Liver (tissue), 3 donors: ENCODE results near the gene NAIF1.

Experiments used
- ATF3 ChIP-seq: IDR thresholded peaks from 2 replicates; pipeline ENCODE4 v1.6.1; 2016; ENCODE audit warnings: antibody characterized with exemption
- GABPA ChIP-seq, 2 donors: IDR thresholded peaks in 1 of 2; conservative IDR thresholded peaks in 1 of 2; 2 replicates each; pipeline ENCODE4 v1.6.1; 2016; ENCODE audit warnings: antibody characterized with exemption in 2 of 2, mild to moderate bottlenecking in 1 of 2, moderate library complexity in 1 of 2
- HNF4A ChIP-seq, 2 donors: conservative IDR thresholded peaks; 2 replicates each; pipeline ENCODE4 v1.6.1; 2016; ENCODE audit warnings: antibody characterized with exemption in 2 of 2, mild to moderate bottlenecking in 2 of 2
- HNF4G ChIP-seq: IDR thresholded peaks from 2 replicates; pipeline ENCODE4 v1.6.1; 2016; ENCODE audit warnings: antibody characterized with exemption
- REST ChIP-seq: IDR thresholded peaks from 2 replicates; pipeline ENCODE4 v1.6.1; 2016; ENCODE audit warnings: antibody characterized with exemption, mild to moderate bottlenecking
- RXRA ChIP-seq, 2 donors: IDR thresholded peaks; 2 replicates each; pipeline ENCODE4 v1.6.1; 2017 to 2018; ENCODE audit warnings: antibody characterized with exemption in 2 of 2, mild to moderate bottlenecking in 1 of 2
- SP1 ChIP-seq: IDR thresholded peaks from 2 replicates; pipeline ENCODE4 v1.6.1; 2018; ENCODE audit warnings: antibody characterized with exemption, mild to moderate bottlenecking
- TAF1 ChIP-seq: conservative IDR thresholded peaks from 2 replicates; pipeline ENCODE4 v1.6.1; 2016; ENCODE audit warnings: antibody characterized with exemption, mild to moderate bottlenecking
- YY1 ChIP-seq: IDR thresholded peaks from 2 replicates; pipeline ENCODE4 v1.6.1; 2016; ENCODE audit warnings: antibody characterized with exemption, mild to moderate bottlenecking
- TF ChIP-seq, protein P1 (sequence below): fragments of 150-350 bp; IDR thresholded peaks from 2 replicates; pipeline ENCODE4 v1.5.1; 2017; ENCODE audit warnings: improper control_type of control experiment, low read depth, low read length; ENCODE audit not compliant: missing input control
- TF ChIP-seq, protein P2 (sequence below): IDR thresholded peaks from 2 replicates; pipeline ENCODE4 v1.6.1; 2016; ENCODE audit warnings: antibody characterized with exemption
- donor health status: healthy.
- donor health status: healthy.

DNA sequence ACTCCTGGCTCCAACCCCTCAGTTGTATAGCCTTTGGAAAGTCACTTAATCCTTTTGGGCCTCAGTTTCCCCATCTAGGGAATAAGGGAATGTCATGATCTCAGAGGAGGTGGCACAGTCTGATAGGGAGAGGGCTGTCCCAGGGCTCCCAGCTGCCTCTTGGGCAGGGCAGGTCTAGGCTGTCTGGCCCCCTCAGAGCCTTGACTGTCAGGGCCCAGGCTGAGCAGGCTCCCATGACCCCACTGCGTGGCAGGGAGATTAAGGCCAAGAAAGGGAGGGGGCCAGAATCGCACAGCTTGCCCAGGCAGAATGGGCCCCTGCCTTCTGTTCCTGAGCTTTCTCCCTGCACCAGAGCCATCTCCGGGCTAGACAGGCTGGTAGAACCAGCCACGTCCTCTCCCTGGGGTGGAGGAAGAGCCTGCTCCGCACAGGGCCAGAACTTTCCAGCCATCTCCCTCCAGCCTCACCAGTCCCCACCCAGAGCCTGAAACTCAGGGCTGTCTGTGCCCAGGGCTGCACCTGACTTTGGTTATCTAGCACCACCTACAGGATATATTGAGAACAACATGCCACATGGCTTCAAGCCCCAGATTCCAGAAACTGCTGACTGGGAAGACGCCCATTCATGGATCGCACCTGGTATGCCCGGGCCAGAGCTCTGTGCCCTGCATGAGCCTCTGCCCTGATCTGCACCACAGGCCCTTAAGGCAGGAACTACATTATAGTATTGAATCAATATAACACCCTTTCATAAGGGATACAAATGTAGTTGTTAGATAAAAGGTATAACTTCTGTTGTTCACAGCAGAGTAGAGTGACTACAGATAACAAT is 32.1 kb downstream of the NAIF1 start:
- TF ChIP-seq, protein P1, sequence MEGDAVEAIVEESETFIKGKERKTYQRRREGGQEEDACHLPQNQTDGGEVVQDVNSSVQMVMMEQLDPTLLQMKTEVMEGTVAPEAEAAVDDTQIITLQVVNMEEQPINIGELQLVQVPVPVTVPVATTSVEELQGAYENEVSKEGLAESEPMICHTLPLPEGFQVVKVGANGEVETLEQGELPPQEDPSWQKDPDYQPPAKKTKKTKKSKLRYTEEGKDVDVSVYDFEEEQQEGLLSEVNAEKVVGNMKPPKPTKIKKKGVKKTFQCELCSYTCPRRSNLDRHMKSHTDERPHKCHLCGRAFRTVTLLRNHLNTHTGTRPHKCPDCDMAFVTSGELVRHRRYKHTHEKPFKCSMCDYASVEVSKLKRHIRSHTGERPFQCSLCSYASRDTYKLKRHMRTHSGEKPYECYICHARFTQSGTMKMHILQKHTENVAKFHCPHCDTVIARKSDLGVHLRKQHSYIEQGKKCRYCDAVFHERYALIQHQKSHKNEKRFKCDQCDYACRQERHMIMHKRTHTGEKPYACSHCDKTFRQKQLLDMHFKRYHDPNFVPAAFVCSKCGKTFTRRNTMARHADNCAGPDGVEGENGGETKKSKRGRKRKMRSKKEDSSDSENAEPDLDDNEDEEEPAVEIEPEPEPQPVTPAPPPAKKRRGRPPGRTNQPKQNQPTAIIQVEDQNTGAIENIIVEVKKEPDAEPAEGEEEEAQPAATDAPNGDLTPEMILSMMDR, result peak; percentile 98
- TF ChIP-seq SP1 (peak; percentile 23), ATF3 (no peak), GABPA (IDR thresholded peaks at IDR 0.05 in 1 of 2, conservative IDR thresholded peaks at IDR 0.05 in 1 of 2) (no peak), REST (no peak), RXRA (IDR thresholded peaks at IDR 0.05) (peak; percentile 43 to 55), TAF1 (no peak), YY1 (peak; percentile 41), HNF4A (conservative IDR thresholded peaks at IDR 0.05) (peak in 1 of 2 donors; percentile 27), HNF4G (no peak)
- TF ChIP-seq, protein P2, sequence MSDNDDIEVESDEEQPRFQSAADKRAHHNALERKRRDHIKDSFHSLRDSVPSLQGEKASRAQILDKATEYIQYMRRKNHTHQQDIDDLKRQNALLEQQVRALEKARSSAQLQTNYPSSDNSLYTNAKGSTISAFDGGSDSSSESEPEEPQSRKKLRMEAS, result peak; percentile 83
